Middle frontal gyrus (tissue), 1 donor: Measurements from ENCODE around the gene NDST1.
"Not testable (repeated sequence)": the region's sequence is repeated elsewhere in the genome, so short reads cannot be mapped to it uniquely, and the experiment has no call there.

Experiments
- DNase-seq: peaks from one replicate; pipeline ENCODE4 v3.0.0-alpha.2; 2015; ENCODE audit warnings: low spot score; ENCODE audit errors: extremely low spot score

The NDST1 gene

GRCh38 chr5:150507474-150508276 is at the start of gene NDST1:
Gene NDST1 (plus strand): TSS chr5:150508131. CDS start chr5:150521255, 13,124 bp downstream.
- no peak for DNase-seq

GRCh38 chr5:150458802-150459557 is 49.0 kb upstream of the NDST1 start:
- no peak for DNase-seq

- DNase-seq = no peak
These were observed 47.1 kb upstream of the NDST1 start for GRCh38 chr5:150460781-150461180.

- no peak for DNase-seq
These were observed 46.7 kb upstream of the NDST1 start for GRCh38 chr5:150461231-150461630.

GRCh38 chr5:150464554-150465012 is 43.3 kb upstream of the NDST1 start:
- no peak for DNase-seq

- DNase-seq = no peak
These were observed 42.0 kb upstream of the NDST1 start for GRCh38 chr5:150465927-150466326.

GRCh38 chr5:150468206-150468605 is 39.7 kb upstream of the NDST1 start:
- no peak for DNase-seq

GRCh38 chr5:150469718-150470469 is 38.0 kb upstream of the NDST1 start:
- DNase-seq = no peak

GRCh38 chr5:150473673-150474358 is 34.1 kb upstream of the NDST1 start:
- no peak for DNase-seq

- DNase-seq = not testable (repeated sequence)
These were observed 31.4 kb upstream of the NDST1 start for GRCh38 chr5:150476568-150476967.

GRCh38 chr5:150479416-150479815 is 28.5 kb upstream of the NDST1 start:
- DNase-seq = no peak

GRCh38 chr5:150481708-150481965 is 26.3 kb upstream of the NDST1 start:
- no peak for DNase-seq

- DNase-seq = no peak
These were observed 25.9 kb upstream of the NDST1 start for GRCh38 chr5:150481972-150482406.

- DNase-seq = no peak
These were observed 22.8 kb upstream of the NDST1 start for GRCh38 chr5:150484964-150485692.

GRCh38 chr5:150485693-150486401 is 22.1 kb upstream of the NDST1 start:
- no peak for DNase-seq

GRCh38 chr5:150486402-150487198 is 21.3 kb upstream of the NDST1 start:
- DNase-seq = no peak

GRCh38 chr5:150487199-150488061 is 20.5 kb upstream of the NDST1 start:
- no peak for DNase-seq
